ENCODE measurements around the gene BPNT1.
A peak's percentile ranks its signal among the peaks of the same experiment; 100 is the strongest.

The BPNT1 gene

DNA sequence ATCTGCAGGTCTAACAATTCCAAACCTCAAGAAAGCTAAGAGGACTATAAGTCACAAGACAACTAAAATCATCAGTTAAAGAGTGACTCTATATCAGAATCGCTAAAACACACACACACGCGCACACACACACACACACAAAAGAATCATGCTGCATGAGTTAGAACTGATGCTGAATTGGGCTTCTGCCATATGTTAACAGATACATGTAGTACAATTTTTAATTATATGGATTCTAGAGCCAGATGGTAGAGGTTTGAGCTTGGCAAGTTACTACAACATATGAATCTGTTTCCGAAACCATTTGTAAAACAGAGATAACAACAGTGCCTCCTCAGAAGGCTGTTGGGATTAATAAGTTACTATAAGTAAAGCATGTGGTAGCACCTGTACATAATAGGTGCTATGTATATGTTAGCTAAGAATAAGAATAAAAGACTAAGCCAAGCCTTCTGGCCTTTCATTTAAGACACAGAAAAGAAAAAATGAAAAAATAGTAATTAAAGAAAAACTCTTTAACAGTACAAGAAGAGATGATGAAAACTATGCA, 61.2 kb downstream of the BPNT1 start:
- no peak for TF ChIP-seq ZFX (IDR thresholded peaks at IDR 0.05; ENCODE audit: borderline replicate concordance)
- no peak for TF ChIP-seq CTCF (IDR thresholded peaks at IDR 0.05)
- no peak overlapping the region for H3K27ac ChIP-seq

DNA sequence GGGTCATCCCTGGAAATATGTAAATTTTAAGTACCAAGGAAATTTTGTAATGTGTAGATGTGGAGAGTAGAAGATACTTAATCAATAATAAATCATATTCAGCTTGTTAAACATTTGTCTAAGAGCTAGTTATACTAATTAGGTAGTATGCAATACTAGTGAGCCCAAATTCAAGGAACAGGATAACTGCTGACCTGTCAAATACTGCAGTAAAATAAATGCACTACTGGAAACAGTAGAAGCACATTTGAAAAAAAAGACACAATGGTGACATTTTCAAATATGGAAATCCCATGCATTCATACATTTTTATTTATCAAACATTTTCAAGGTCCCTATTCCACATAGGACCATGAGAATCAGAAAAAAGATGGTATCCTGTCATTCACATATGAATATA, 70.5 kb downstream of the BPNT1 start:
- H3K27ac ChIP-seq, result no peak overlapping the region
- no peak for TF ChIP-seq CTCF (IDR thresholded peaks at IDR 0.05)
- TF ChIP-seq ZFX (IDR thresholded peaks at IDR 0.05; ENCODE audit: borderline replicate concordance), result no peak

DNA sequence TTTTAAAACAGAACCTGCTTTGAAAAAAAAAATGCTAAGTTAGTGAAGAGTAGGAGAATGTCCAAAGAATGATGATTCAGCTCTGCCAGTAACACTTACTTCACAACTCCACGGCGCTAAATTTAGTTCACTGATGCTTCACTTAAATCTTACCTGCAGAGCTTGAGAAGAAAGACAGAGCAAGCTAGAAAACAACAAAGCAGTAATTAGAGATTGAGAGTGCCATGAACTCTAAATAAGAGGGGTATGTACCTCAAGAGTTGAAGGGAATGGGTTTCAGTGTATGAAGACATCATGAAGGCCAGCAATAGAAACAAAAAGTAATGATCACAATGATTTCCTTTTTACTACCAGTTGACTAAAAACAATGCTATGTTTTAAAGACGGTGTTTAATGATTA, 76.1 kb downstream of the BPNT1 start:
- H3K27ac ChIP-seq, result no peak overlapping the region
- no peak for TF ChIP-seq ZFX (IDR thresholded peaks at IDR 0.05; ENCODE audit: borderline replicate concordance)
- TF ChIP-seq CTCF (IDR thresholded peaks at IDR 0.05), result no peak

- TF ChIP-seq CTCF (IDR thresholded peaks at IDR 0.05) (peak; percentile 20), ZFX (IDR thresholded peaks at IDR 0.05; ENCODE audit: borderline replicate concordance) (no peak)
- no peak overlapping the region for H3K27ac ChIP-seq
Observed at GRCh38 chr1:220012259-220012658, 77.3 kb downstream of the BPNT1 start.

- TF ChIP-seq CTCF (IDR thresholded peaks at IDR 0.05) (no peak), ZFX (IDR thresholded peaks at IDR 0.05; ENCODE audit: borderline replicate concordance) (no peak)
- H3K27ac ChIP-seq, result no peak overlapping the region
Observed at GRCh38 chr1:220011620-220012019, 78.0 kb downstream of the BPNT1 start.

Data from 22Rv1 (cell line).